ENCODE measurements around the gene ZFP92.

DNA sequence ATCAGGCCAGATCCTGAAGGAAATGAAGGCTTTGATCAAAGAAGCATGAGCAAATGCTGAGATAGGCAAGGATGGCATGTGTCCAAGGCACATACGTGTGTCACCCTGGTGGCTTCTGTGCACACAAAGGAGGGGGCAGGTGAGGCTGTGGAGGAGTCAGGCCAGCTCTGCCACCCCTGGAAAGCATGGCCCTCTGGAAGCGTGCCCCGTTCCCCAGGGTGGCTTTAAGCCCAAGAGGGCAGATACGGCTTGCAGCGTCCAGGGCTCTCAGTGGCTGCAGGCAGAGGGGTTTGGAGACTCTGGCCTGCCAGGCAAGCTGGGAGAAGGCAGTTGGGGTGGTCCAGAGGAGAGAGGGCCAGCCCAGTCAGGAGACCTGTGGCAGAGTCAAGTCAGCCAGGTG lies 35.7 kb upstream of the ZFP92 start:
- TF ChIP-seq, protein P1, sequence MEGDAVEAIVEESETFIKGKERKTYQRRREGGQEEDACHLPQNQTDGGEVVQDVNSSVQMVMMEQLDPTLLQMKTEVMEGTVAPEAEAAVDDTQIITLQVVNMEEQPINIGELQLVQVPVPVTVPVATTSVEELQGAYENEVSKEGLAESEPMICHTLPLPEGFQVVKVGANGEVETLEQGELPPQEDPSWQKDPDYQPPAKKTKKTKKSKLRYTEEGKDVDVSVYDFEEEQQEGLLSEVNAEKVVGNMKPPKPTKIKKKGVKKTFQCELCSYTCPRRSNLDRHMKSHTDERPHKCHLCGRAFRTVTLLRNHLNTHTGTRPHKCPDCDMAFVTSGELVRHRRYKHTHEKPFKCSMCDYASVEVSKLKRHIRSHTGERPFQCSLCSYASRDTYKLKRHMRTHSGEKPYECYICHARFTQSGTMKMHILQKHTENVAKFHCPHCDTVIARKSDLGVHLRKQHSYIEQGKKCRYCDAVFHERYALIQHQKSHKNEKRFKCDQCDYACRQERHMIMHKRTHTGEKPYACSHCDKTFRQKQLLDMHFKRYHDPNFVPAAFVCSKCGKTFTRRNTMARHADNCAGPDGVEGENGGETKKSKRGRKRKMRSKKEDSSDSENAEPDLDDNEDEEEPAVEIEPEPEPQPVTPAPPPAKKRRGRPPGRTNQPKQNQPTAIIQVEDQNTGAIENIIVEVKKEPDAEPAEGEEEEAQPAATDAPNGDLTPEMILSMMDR (conservative IDR thresholded peaks at IDR 0.05), result no peak
- no peak for TF ChIP-seq EZH2 (IDR thresholded peaks at IDR 0.05; ENCODE audit: low read depth)
